Measurements from ENCODE around the gene P4HB. TPM values are rescaled to one million over a fixed set of nuclear protein-coding genes. Genes with fewer than 3 reads are reported as not detected.
"Not testable (repeated sequence)": the region's sequence is repeated elsewhere in the genome, so short reads cannot be mapped to it uniquely, and the experiment has no call there.

The P4HB gene
- total and polyA plus RNA-seq, 3 donors from 2014 or later: 205 to 230 (median 213) TPM

DNA sequence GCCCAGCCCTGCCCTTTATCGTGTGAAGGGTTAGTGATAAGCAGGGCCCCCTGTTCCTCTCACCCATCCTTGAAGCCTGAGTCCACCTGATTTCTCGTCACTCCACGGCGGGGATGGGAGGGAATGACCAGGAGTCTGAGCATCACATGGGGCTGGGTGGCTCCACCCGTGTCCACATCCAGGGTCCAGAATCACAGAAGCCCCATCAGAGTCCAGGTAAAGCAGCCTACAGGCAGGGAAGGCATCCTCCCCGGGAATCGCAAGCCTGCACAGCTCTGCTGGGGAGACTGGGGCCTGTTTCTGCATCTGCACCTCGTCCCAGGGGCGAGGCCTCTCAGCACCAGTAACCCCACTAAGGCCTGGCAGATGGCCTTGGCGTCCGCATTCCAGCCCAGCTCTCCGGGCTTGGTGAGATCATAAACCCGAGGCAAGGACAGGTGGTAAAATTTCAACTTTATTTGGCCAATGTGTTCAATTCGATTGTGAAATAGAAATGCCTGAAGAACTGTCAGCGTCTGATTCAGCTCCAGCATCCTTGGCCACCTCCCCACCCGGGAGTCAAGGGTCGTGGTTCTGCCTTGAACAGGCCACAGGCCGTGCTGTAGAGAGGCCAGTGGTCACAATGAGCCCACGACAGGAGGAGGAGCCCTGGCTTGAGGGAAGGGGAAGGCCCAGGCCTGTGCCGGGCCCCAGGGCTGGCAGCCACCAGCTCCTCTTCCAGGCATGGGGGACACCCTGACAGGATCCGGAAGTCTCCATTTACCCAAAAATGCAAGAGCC is 17.4 kb downstream of the P4HB start:
- no peak for DNase-seq
- 58 to 64% methylated on average over 11 to 21 of the region's 21 CpGs for WGBS, 2 donors
- intact Hi-C loops (cut with DNase I; ENCODE audit: low total_unique reads): no loop called here
- no peaks in the 10 kb centered on the region for H3K27me3 ChIP-seq
- TF ChIP-seq, protein P1, sequence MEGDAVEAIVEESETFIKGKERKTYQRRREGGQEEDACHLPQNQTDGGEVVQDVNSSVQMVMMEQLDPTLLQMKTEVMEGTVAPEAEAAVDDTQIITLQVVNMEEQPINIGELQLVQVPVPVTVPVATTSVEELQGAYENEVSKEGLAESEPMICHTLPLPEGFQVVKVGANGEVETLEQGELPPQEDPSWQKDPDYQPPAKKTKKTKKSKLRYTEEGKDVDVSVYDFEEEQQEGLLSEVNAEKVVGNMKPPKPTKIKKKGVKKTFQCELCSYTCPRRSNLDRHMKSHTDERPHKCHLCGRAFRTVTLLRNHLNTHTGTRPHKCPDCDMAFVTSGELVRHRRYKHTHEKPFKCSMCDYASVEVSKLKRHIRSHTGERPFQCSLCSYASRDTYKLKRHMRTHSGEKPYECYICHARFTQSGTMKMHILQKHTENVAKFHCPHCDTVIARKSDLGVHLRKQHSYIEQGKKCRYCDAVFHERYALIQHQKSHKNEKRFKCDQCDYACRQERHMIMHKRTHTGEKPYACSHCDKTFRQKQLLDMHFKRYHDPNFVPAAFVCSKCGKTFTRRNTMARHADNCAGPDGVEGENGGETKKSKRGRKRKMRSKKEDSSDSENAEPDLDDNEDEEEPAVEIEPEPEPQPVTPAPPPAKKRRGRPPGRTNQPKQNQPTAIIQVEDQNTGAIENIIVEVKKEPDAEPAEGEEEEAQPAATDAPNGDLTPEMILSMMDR (IDR thresholded peaks at IDR 0.05): no peak
- TF ChIP-seq POLR2A (IDR thresholded peaks at IDR 0.05): no peak
- H3K4me1 ChIP-seq: no peaks in the 10 kb centered on the region
- H3K27ac ChIP-seq: no peak overlapping the region
- no peak overlapping the region for H3K4me3 ChIP-seq
- no peaks in the 10 kb centered on the region for H3K36me3 ChIP-seq (ENCODE audit: low read depth, missing control alignments)
- no peaks in the 10 kb centered on the region for H3K9me3 ChIP-seq

DNA sequence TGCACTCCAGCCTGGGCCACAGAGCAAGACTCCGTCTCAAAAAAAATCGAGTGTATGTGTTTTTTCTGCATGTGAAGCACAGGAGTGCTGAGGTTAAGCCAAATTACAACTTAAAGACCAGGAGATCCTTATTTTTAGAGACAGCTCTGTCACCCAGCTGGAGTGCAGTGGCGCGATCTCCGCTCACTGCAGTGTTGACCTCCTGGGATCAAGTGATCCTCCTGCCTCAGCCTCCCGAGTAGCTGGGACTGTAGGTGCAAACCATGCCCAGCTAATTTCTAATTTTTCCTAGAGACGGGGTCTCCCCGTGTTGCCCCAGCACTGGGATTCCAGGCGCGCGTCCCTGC is 18.0 kb downstream of the P4HB start:
- Histone ChIP-seq H3K4me1 (no peaks in the 10 kb centered on the region), H3K9me3 (no peaks in the 10 kb centered on the region), H3K27me3 (no peaks in the 10 kb centered on the region), H3K36me3 (ENCODE audit: low read depth, missing control alignments) (no peaks in the 10 kb centered on the region), H3K4me3 (no peak overlapping the region), H3K27ac (no peak overlapping the region)
- no peak for TF ChIP-seq POLR2A (IDR thresholded peaks at IDR 0.05)
- TF ChIP-seq, protein P1 (IDR thresholded peaks at IDR 0.05): no peak
- 94 to 95% methylated on average over 11 of the region's 11 CpGs for WGBS, 2 donors
- intact Hi-C loops (cut with DNase I; ENCODE audit: low total_unique reads): no loop called here
- no peak for DNase-seq

DNA sequence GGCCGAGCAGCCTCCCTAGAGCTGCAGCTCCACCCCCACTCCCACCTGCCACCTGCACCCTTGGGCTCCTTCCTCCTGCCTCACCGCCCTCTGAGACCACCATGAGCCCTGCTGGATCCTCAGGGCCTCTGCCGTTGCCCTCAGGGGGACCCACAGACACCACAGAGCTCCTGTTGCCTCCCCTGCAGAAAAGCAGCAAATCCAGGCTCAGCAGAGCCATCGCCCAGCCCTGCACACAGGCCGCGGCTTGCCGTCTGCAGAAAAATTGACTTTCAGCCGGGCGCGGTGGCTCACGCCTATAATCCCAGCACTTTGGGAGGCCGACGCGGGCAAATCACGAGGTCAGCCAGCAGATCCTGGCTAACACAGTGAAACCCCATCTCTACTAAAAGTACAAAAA is 18.5 kb downstream of the P4HB start:
- DNase-seq: no peak
- intact Hi-C loops (cut with DNase I; ENCODE audit: low total_unique reads): no loop called here
- WGBS, 2 donors: 97 to 100% methylated on average over 2 to 15 of the region's 15 CpGs
- Histone ChIP-seq H3K4me1 (no peaks in the 10 kb centered on the region), H3K27ac (no peak overlapping the region), H3K9me3 (no peaks in the 10 kb centered on the region), H3K4me3 (no peak overlapping the region), H3K36me3 (ENCODE audit: low read depth, missing control alignments) (no peaks in the 10 kb centered on the region), H3K27me3 (no peaks in the 10 kb centered on the region)
- TF ChIP-seq, protein P1 (IDR thresholded peaks at IDR 0.05): no peak
- TF ChIP-seq POLR2A (IDR thresholded peaks at IDR 0.05): no peak

DNA sequence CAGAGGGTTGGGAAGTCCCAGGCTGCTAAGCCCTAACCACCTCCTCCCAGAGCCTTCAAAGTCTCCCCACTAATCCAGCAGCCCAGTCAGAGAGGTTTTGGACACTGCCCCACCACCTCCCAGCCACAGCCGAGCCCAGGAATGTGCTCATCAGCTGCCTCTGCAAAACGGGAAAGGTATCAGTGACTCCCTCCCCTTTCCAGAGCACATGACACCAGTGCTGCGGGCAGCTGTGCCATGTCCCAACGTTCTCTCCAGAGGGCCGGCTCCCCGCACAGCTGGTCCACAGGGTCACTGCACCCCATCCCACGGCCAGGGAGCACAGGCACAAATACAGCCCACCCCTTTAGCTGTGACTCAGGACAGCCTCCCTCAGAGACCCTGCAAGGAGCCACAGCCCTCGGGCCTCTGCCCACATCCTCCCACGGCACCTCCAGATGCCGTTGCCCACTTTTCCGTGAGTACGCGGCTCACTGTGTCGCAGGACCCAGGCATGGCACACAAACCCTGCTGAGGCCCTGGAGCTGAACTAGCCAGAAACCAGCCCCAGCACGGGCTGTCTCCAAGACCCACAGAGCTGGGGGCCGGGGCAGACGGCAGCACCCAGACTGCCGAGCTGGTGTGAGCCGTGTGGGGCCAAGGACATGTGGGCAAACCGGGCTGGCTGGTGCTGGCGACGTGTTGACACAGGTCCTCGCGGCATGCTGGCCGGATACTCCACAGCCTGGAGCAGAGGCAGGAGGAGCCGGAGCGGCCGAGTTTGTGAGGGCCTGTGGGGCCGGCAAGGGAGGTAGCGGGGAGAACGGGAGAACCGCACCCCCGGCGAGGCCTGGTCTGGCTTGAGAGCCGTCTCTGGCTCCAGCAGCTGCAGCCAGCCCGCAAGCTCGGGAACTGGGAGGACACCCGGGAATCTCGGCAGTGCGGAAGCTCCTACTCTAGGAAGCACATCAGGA is 19.2 kb downstream of the P4HB start:
- Histone ChIP-seq H3K27ac (no peak overlapping the region), H3K4me3 (no peak overlapping the region), H3K9me3 (no peaks in the 10 kb centered on the region), H3K27me3 (no peaks in the 10 kb centered on the region), H3K4me1 (no peaks in the 10 kb centered on the region), H3K36me3 (ENCODE audit: low read depth, missing control alignments) (no peaks in the 10 kb centered on the region)
- TF ChIP-seq, protein P1 (IDR thresholded peaks at IDR 0.05): no peak
- no peak for TF ChIP-seq POLR2A (IDR thresholded peaks at IDR 0.05)
- WGBS, 2 donors: 72 to 73% methylated on average over 13 to 40 of the region's 40 CpGs
- no peak for DNase-seq
- intact Hi-C loops (cut with DNase I; ENCODE audit: low total_unique reads): no loop called here

DNA sequence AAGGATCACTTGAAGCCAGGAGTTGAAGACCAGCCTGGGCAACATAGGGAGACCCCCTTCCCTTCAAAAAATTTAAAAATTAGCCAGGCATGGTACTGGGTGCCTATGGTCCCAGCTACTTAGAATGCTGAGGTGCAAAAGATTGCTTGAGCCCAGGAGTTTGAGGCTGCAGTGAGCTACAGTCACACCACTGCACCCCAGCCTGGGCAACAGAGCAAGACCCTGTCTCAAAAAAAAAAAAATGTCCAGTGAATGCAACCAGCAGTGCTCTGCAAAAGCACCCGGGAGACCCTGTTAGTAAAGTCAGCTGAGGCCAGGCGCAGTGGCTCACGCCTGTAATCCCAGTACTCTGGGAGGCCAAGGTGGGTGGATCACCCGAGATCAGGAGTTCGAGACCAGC is 20.3 kb downstream of the P4HB start:
- DNase-seq; H3K36me3 ChIP-seq (ENCODE audit: low read depth, missing control alignments); H3K27ac ChIP-seq; H3K4me1 ChIP-seq; H3K9me3 ChIP-seq; intact Hi-C loops (cut with DNase I; ENCODE audit: low total_unique reads); H3K27me3 ChIP-seq; H3K4me3 ChIP-seq: not testable (repeated sequence)
- WGBS, 2 donors: 94 to 99% methylated on average over 5 of the region's 5 CpGs
